GM18858 (cell line): ENCODE measurements around the gene SLC41A3.
"Not testable (repeated sequence)": the region's sequence is repeated elsewhere in the genome, so short reads cannot be mapped to it uniquely, and the experiment has no call there.

ENCODE experiments used
- ATAC-seq: cut with Tn5 transposase; IDR thresholded peaks from one replicate; pipeline ENCODE4 v1.9.1; 2021; ENCODE audit not compliant: unreplicated experiment

The SLC41A3 gene

DNA sequence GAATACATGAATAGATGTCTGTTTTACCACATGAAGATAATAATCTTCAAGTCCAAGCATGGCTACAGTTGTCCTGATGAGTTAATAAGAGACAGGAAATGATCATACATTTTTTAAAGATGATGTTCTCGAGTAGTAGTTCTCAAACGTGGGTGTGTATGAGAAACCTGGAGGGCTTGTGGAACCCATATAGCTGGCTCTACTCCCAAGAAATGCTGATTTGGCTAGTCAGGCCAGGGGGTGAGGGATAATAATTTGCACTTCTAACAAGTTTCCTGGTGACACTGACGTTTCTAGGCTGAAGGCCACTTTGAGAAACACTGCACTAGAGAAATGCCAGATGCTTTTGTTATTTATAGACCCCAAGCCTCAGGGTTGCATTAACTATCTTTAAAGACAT, 78.0 kb downstream of the SLC41A3 start:
- ATAC-seq, result no peak

GRCh38 chr3:126004692-126005091, 79.2 kb downstream of the SLC41A3 start:
- no peak for ATAC-seq

DNA sequence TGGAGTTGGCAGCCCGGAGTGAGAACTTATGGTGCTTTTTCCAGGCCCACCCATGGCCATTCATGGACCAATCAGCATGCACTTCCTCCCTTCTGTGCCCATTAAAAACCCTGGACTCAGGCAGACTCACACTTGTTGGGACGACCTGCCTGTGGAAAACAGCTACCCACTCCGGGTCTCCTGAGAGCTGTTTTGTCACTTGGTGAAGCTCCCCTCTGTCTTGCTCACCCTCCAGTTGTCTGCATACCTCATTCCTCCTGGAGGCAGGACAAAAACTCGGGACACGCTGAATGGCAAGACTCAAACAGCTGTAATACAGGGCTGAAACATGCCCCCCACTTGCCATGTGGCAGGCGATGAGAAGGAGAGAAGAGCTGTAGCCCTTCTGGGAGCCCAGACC, 79.7 kb downstream of the SLC41A3 start:
- ATAC-seq, result no peak

DNA sequence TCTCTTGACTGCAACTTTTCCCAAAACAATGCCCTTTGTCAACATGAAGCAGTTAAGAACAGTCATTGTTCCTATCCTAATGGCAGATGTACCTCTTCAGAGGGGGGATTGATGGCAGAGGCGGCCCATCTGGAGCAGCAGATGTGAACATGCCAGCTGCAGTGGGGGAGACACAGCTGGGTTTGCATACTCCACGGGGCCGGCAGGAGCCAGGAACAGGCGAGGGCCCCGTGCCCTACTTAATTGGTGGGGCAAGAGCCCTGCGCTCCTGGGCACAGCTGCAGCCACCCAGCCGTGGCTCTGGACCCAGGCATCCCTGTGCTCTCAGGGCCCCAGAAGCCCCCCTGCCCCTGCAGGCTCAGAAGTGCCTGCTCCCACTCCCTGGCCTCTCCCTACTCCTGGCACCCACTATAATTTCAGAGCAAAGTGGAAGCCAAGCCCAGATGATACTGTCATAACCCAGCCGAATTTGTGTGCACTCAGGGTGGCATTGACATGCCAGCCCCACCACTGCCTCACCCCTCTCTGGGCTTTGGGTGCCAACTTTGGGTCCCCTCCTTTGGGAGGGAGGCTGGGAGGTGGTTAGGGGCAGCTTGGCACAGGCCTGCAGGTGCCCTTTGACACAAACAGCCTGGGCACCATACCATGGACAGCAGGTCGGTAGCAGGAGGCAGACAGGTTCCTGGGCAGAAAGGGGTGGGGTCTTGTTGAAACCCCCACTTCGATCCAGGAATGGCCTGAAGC, 80.3 kb downstream of the SLC41A3 start:
- ATAC-seq, result no peak

DNA sequence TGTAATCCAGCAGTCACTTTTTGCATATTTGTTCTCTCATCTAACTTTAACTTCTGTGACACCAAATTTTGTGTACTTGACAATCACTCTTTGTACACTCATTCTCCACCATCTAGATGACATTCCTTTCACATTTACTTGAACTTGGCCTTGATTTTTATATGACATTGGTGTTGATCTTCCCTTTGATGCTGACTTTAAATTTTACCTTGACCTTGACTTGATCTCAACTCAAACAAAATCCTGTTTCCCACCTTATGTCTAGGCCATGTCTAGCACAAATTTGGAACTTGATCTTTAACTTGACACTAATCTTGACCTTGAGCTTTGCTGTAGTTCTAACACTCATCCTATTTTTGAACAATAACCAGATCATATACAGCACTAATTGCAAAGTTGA, 81.7 kb downstream of the SLC41A3 start:
- no peak for ATAC-seq

- ATAC-seq, result not testable (repeated sequence)
These were observed 87.2 kb downstream of the SLC41A3 start for GRCh38 chr3:125996751-125997150.

DNA sequence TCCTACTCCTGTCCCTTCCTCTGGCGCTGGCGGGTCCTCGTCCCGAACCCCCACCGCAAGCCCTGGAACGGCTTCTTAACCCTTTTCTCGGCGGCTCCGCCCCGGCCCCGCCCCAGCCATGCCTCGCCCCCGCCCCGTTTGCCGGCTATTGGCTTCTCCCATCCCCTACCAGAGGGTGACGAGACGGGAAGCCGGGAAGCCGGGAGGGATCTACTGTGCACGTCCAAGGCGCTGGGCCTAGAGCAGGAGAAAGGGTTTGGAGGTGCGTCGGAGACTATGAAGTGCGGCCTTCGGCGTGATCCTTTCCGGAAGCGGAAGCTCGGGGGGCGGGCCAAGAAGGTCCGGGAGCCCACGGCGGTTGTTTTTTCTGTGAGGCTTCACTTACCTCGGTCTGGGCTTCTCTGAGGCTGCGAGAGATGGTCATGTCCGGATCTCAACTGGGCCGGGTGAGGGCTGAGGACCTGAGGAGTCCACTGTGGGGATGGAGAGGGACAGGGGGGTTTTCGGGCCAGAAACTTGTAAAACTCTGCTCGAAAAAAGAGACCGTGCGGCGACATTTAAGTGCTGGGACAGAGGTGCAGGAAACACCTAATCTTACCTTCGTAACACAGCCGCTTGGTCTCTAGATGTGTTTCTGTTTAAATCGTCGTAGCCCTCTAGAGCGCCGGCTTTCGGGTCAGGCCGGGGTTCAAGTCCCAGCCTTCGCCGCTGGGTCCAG, 93.5 kb downstream of the SLC41A3 start:
- ATAC-seq, result no peak

DNA sequence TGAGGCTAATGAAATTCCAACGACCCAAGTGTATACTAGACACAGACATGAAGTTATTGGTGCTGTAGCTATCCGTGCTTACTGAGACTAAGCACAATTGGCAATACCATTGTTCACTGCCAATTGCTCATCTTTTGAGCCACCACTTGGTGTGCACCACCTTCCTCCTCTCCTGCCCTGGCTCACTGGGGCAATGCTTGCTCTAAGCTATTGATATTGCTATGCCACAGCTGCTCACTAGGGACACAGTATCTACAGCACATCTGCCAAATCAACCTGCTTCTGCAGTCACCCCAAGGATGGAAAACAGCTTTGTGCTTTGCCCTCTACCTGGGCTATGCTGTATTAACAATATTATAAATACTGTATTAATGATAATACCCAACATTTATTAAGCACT, 99.0 kb downstream of the SLC41A3 start:
- ATAC-seq, result not testable (repeated sequence)

DNA sequence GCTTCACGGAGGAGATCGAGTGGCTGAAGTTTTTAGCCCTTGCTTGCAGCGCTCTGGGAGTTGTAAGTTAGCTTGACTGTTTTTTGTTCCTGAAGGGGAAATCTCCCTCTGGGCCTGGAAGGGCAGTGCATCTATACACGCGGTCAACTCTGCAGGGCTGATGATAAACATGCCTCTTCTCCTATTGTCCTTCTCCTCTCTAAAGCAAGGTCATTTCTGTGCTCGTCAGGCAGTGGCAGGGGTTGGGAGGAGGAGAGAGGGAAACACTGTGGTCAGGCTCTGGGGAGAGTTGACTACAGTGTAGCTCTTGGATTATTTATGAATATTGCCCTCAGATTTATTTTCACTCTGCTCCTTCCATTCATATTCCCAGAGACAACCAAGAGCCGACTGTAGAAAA, 106.8 kb downstream of the SLC41A3 start:
- ATAC-seq, result not testable (repeated sequence)

DNA sequence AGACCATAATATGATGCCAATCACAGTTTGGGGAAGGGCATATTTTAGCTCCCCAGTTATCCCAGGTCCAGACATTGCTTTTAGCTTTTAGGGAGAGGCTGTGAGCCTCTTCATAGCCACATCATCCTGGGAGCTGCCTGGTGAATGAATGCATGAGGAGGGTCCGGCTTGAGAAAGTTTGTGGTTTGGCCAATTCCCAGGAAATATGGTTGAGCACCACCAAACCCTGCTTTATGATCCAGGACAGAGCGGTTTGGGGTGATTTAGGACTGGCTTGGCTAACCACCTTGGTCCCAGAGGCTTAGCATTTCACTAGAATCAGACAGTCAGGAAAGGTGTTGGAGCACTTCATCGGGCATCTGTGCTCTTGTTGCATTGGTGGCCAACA, 107.9 kb downstream of the SLC41A3 start:
- ATAC-seq, result not testable (repeated sequence)

GRCh38 chr3:125975245-125976002, 108.5 kb downstream of the SLC41A3 start:
- ATAC-seq, result not testable (repeated sequence)

GRCh38 chr3:125971997-125972944, 111.7 kb downstream of the SLC41A3 start:
- not testable (repeated sequence) for ATAC-seq

DNA sequence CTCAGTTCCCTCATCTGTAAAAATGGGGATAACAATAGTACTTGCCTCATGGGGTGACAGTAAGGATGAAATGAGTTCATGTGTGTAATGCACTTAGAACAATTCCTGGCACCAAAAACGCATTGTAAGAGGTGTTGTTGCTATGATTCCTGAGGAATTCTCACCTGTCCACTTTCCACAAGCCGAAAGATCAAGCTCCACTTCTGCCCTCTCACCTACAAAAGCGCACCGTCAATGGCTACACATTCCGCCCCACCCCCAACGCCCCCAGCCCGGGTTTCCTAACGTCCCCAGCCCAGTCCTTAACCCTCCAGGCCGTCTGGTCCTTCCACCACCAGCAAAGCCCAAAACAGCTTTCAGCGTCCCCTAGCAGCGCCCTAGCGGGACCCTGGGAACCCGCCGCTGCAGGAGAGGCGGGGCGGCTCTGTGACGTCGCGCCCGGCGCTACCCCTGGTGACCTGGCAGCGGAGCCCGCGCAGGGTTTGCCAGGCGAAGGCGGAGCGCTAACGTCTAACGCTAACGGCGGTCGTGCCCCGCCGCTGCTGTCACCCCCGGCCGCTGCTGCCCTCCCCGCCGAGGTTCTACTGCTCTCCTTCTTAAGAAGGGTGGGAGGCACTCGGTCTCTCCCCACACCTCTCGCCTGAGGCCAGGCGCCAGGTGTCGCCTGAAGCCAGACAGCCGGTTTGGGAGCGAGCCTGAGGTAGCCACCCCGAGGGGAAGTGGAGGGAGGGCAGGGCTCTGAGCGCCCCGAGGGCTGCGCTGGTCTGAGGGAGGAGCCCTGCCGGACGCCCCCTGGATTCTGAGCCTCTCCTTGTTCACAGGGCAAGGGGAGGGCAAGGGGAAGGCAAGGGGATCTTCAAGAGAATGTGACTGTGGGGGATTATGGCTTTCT, 115.0 kb downstream of the SLC41A3 start, which contains the start of gene ROPN1B:
Gene ROPN1B, plus strand, starts transcription at position 478 of the 892 bp plus-strand sequence. CDS start 2,877 bp downstream, outside the sequence.
- not testable (repeated sequence) for ATAC-seq

DNA sequence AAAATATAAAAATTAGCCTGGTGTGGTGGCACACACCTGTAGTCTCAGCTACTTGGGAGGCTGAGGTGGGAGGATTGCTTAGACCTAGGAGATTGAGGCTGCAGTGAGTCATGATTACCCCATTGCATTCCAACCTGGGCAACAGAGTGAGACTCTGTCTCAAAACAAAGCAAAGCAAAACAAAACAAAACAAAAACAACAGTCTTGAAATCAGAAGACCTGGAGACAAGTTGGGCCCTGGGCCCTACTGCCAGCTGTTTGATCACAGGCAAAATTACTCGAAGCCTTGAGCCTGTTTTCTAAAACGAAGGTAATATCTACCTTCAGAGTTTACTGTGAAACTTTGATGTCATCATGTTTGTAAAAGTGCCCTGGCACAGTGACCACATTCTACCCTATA, 115.8 kb downstream of the SLC41A3 start:
- ATAC-seq, result not testable (repeated sequence)

- ATAC-seq, result no peak
These were observed 116.8 kb downstream of the SLC41A3 start for GRCh38 chr3:125967156-125967555.

GRCh38 chr3:125965505-125965904, 118.4 kb downstream of the SLC41A3 start:
- ATAC-seq, result no peak

DNA sequence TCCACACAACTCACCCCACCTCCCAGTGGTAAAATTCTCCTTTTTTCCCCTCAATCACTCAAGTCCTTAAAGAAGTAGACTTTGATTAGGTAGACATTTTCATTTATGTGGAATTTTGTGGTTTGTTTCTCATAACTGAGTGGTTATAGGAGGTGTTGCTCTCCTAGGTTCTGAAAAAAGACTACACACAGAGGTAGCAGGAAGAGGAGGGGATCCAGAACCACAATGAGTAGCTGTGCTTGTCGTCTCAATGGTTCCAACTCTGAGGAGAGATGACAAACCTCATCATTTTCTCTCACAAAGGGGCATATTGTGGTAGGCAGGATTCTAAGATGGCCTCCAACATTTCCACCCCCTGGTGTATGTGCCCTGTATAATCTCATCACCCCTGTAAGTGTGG, 120.1 kb downstream of the SLC41A3 start:
- ATAC-seq, result not testable (repeated sequence)

- ATAC-seq, result no peak
These were observed 122.7 kb downstream of the SLC41A3 start for GRCh38 chr3:125961289-125961589.

- ATAC-seq, result no peak
These were observed 123.3 kb downstream of the SLC41A3 start for GRCh38 chr3:125960456-125961288.
